Measurements from ENCODE around the gene PPTC7. TPM values are rescaled to one million over a fixed set of nuclear protein-coding genes. Genes with fewer than 3 reads are reported as not detected.
"Not testable (repeated sequence)": the region's sequence is repeated elsewhere in the genome, so short reads cannot be mapped to it uniquely, and the experiment has no call there.

PPTC7 gene
- total RNA-seq, 1 donor from 2014 or later = 13.7 TPM

DNA sequence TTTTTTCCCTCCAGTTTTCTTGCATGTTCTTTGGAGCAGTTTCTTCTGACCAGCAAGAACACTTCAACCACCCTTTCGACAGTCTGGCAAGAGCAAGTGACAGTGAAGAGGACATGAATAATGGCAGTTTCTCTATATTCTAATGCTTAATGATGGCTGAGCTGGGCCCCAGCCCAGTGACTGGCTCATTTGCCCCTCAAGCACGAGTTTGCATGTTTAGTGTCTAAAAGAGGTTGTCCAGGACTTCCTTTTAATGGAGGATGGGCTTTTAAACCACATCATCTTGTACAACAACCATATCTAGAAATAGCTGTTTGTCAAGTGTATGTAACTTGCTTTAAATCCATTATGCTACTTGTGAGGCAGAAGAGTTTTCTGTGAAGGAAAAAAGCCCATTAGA, 52.6 kb downstream of the PPTC7 start:
- H3K27ac Mint-ChIP-seq (ENCODE audit: unreplicated experiment) = no peak overlapping the region
- peaks cover 11% of the 10 kb centered on the region for H3K36me3 Mint-ChIP-seq (ENCODE audit: low read depth, unreplicated experiment)
- DNase-seq (ENCODE audit: low spot score) = no peak
- TF ChIP-seq, protein P1, sequence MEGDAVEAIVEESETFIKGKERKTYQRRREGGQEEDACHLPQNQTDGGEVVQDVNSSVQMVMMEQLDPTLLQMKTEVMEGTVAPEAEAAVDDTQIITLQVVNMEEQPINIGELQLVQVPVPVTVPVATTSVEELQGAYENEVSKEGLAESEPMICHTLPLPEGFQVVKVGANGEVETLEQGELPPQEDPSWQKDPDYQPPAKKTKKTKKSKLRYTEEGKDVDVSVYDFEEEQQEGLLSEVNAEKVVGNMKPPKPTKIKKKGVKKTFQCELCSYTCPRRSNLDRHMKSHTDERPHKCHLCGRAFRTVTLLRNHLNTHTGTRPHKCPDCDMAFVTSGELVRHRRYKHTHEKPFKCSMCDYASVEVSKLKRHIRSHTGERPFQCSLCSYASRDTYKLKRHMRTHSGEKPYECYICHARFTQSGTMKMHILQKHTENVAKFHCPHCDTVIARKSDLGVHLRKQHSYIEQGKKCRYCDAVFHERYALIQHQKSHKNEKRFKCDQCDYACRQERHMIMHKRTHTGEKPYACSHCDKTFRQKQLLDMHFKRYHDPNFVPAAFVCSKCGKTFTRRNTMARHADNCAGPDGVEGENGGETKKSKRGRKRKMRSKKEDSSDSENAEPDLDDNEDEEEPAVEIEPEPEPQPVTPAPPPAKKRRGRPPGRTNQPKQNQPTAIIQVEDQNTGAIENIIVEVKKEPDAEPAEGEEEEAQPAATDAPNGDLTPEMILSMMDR (IDR thresholded peaks at IDR 0.05; ENCODE audit: unreplicated experiment) = no peak
- H3K9me3 Mint-ChIP-seq (ENCODE audit: unreplicated experiment) = no peaks in the 10 kb centered on the region
- no peak overlapping the region for H3K4me3 Mint-ChIP-seq (ENCODE audit: unreplicated experiment)
- no peaks in the 10 kb centered on the region for H3K4me1 Mint-ChIP-seq (ENCODE audit: unreplicated experiment)
- H3K27me3 Mint-ChIP-seq (ENCODE audit: unreplicated experiment) = no peaks in the 10 kb centered on the region

GRCh38 chr12:110528277-110528839, 54.8 kb downstream of the PPTC7 start:
- Mint-ChIP-seq H3K27me3 (ENCODE audit: unreplicated experiment) (peaks cover 1% of the 10 kb centered on the region), H3K4me1 (ENCODE audit: unreplicated experiment) (no peaks in the 10 kb centered on the region), H3K36me3 (ENCODE audit: low read depth, unreplicated experiment) (peaks cover 11% of the 10 kb centered on the region), H3K9me3 (ENCODE audit: unreplicated experiment) (no peaks in the 10 kb centered on the region), H3K27ac (ENCODE audit: unreplicated experiment) (no peak overlapping the region), H3K4me3 (ENCODE audit: unreplicated experiment) (no peak overlapping the region)
- no peak for DNase-seq (ENCODE audit: low spot score)
- TF ChIP-seq, protein P1 (IDR thresholded peaks at IDR 0.05; ENCODE audit: unreplicated experiment) = no peak

DNA sequence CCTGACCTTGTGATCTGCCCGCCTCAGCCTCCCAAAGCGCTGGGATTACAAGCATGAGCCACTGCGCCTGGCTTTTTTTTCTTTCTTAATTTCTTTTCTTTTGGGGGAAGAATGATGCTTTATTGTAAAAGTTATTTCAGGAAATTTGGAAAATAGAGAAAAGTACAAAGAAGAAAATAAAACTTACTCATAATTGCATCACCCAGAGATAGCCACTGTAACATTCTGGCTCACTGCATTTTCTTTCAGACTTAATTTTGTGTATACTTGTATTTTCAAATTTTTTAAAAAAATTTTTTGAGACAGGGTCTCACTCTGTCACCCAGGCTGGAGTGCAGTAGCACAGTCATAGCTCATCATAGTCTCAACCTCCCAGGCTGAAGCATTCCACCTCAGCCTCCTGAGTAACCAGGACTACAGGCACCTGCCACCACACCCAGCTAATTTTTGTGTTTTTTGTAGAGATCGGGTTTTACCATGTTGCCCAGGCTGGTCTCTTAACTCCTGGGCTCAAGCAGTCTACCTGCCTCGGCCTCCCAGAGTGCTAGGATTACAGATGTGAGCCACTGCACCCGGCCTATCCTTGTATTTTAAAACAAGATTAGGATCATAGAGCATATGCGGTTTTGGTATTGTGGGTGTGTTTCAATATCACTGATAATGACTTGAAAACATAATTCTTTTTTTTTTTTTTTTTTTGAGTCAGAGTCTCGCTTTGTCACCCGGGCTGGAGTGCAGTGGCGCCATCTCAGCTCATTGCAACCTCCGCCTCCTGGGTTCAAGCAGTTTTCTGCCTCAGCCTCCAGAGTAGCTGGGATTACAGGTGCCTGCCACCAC, 62.0 kb downstream of the PPTC7 start:
- H3K4me1 Mint-ChIP-seq (ENCODE audit: unreplicated experiment); H3K36me3 Mint-ChIP-seq (ENCODE audit: low read depth, unreplicated experiment); DNase-seq (ENCODE audit: low spot score); H3K9me3 Mint-ChIP-seq (ENCODE audit: unreplicated experiment); H3K27ac Mint-ChIP-seq (ENCODE audit: unreplicated experiment); H3K27me3 Mint-ChIP-seq (ENCODE audit: unreplicated experiment); H3K4me3 Mint-ChIP-seq (ENCODE audit: unreplicated experiment): not testable (repeated sequence)

DNA sequence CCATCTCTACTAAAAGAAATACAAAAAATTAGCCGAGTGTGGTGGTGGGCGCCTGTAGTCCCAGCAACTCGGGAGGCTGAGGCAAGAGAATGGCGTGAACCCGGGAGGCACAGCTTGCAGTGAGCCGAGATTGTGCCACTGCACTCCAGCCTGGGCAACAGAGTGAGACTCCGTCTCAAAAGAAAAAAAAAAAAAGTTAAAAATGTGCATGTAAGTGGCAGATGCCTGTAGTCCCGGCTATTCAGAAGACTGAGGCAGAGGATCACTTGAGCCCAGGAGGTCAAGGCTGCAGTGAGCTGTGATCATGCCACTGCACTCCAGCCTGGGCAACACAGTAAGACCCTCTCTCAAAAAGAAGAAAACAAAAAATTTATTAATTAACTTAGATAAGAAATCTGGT, 65.1 kb downstream of the PPTC7 start:
- not testable (repeated sequence) for H3K4me1 Mint-ChIP-seq (ENCODE audit: unreplicated experiment); H3K36me3 Mint-ChIP-seq (ENCODE audit: low read depth, unreplicated experiment); H3K27ac Mint-ChIP-seq (ENCODE audit: unreplicated experiment); H3K27me3 Mint-ChIP-seq (ENCODE audit: unreplicated experiment); H3K9me3 Mint-ChIP-seq (ENCODE audit: unreplicated experiment); DNase-seq (ENCODE audit: low spot score); H3K4me3 Mint-ChIP-seq (ENCODE audit: unreplicated experiment)

DNA sequence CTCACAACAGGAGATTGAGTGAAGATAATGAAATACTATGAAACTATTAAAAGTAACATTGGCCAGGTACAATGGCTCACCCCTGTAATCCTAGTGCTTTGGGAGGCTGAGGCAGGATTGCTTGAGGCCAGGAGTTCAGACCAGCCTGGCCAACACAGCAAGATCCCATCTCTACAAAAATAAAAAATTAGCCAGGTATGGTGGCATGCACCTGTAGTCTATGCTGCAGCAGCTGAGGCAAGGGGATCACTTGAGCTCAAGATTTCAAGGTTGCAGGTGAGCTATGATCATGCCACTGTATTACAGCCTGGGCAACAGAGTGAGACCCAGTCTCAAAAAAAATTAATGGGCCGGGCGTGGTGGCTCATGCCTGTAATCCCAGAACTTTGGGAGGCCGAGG, 66.1 kb downstream of the PPTC7 start:
- TF ChIP-seq, protein P1 (IDR thresholded peaks at IDR 0.05; ENCODE audit: unreplicated experiment) = no peak
- no peak for DNase-seq (ENCODE audit: low spot score)
- H3K27ac Mint-ChIP-seq (ENCODE audit: unreplicated experiment) = no peak overlapping the region
- H3K27me3 Mint-ChIP-seq (ENCODE audit: unreplicated experiment) = peaks cover 2% of the 10 kb centered on the region
- H3K36me3 Mint-ChIP-seq (ENCODE audit: low read depth, unreplicated experiment) = no peaks in the 10 kb centered on the region
- no peaks in the 10 kb centered on the region for H3K9me3 Mint-ChIP-seq (ENCODE audit: unreplicated experiment)
- peaks cover 7% of the 10 kb centered on the region for H3K4me1 Mint-ChIP-seq (ENCODE audit: unreplicated experiment)
- H3K4me3 Mint-ChIP-seq (ENCODE audit: unreplicated experiment) = no peak overlapping the region

DNA sequence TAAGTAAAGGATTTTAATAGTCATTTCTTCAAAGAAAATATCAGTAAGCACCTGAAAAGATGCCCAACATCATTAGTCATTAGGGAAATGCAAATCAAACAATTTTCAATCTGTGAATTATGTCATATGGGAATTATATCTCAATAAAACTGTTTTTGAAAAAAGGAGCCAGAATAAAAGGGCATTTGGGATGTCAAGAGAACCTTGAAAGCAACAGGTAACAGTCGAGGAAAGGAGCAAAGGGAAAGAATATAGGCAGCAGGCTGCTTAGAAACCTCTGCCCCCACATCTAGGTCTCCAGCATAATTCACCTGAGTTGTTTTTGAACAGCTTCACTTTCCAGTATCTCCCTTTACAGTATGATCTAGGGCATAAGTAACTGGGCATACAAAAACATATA, 68.8 kb downstream of the PPTC7 start:
- Mint-ChIP-seq H3K27ac (ENCODE audit: unreplicated experiment) (no peak overlapping the region), H3K9me3 (ENCODE audit: unreplicated experiment) (no peaks in the 10 kb centered on the region), H3K4me3 (ENCODE audit: unreplicated experiment) (no peak overlapping the region), H3K4me1 (ENCODE audit: unreplicated experiment) (peaks cover 7% of the 10 kb centered on the region), H3K27me3 (ENCODE audit: unreplicated experiment) (peaks cover 2% of the 10 kb centered on the region), H3K36me3 (ENCODE audit: low read depth, unreplicated experiment) (no peaks in the 10 kb centered on the region)
- TF ChIP-seq, protein P1 (IDR thresholded peaks at IDR 0.05; ENCODE audit: unreplicated experiment) = no peak
- no peak for DNase-seq (ENCODE audit: low spot score)

All from endothelial cell (in vitro differentiated cells).